ENCODE results near the gene OR51A4. TPM values are rescaled to one million over a fixed set of nuclear protein-coding genes. Genes with fewer than 3 reads are reported as not detected.

OR51A4 gene, protein sequence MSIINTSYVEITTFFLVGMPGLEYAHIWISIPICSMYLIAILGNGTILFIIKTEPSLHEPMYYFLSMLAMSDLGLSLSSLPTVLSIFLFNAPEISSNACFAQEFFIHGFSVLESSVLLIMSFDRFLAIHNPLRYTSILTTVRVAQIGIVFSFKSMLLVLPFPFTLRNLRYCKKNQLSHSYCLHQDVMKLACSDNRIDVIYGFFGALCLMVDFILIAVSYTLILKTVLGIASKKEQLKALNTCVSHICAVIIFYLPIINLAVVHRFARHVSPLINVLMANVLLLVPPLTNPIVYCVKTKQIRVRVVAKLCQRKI
- total RNA-seq, result not detected
- not detected for polyA plus RNA-seq
- long read RNA-seq, donor 1, result 0 reads
- long read RNA-seq, donor 2, result 0 reads
- long read RNA-seq, donor 3, result 0 reads

- intact Hi-C loops (cut with DNase I), result no loop called here
These were observed at the start of gene OR51A4 for GRCh38 chr11:4947505-4947904. Gene OR51A4, minus strand, starts transcription at chr11:4947605. Its CDS starts 505 bp downstream, at chr11:4947100.

DNA sequence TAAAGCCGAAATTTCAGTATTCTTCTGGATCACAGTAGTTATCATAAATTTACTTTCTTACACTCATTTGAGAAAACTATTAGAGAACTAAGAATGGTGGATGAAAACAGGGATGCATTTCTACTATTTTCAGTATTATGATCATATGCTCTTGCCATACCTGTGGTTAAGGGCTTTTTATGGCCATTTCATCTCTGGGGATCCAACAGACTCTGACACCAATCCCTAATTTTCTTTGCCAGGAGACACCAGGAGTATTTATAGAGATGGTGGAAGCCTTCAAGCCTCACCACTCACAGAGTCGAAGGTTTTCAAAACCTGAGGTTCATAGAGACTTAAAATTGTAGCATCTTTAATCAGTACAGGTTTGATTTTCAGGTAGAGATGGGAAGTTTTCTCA is 47.1 kb upstream of the OR51A4 start, which contains the start of gene OR51L1:
TSS of gene OR51L1 (plus strand) at position 301 of the 400 bp plus-strand sequence. CDS start 4,132 bp downstream, outside the sequence.
- ATAC-seq (no peak), DNase-seq (no peak)
- Histone ChIP-seq H3K36me3 (no peaks in the 10 kb centered on the region), H3K27ac (no peak within 1 kb of the TSS), H3K9me3 (no peaks in the 10 kb centered on the region), H3K4me3 (no peak within 1 kb of the TSS), H3K4me1 (no peaks in the 10 kb centered on the region), H3K27me3 (peaks cover 0 to 3% (median 0%) of the 10 kb centered on the region in 7 donors)
- WGBS, 2 donors, result 82 to 88% methylated on average over 2 of the region's 2 CpGs
- intact Hi-C loops (cut with DNase I), result no loop called here
- TF ChIP-seq, protein P1, sequence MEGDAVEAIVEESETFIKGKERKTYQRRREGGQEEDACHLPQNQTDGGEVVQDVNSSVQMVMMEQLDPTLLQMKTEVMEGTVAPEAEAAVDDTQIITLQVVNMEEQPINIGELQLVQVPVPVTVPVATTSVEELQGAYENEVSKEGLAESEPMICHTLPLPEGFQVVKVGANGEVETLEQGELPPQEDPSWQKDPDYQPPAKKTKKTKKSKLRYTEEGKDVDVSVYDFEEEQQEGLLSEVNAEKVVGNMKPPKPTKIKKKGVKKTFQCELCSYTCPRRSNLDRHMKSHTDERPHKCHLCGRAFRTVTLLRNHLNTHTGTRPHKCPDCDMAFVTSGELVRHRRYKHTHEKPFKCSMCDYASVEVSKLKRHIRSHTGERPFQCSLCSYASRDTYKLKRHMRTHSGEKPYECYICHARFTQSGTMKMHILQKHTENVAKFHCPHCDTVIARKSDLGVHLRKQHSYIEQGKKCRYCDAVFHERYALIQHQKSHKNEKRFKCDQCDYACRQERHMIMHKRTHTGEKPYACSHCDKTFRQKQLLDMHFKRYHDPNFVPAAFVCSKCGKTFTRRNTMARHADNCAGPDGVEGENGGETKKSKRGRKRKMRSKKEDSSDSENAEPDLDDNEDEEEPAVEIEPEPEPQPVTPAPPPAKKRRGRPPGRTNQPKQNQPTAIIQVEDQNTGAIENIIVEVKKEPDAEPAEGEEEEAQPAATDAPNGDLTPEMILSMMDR (IDR thresholded peaks at IDR 0.05), result no peak

More at GRCh38 chr11:4947505-4947904, at the start of gene OR51A4:
- Histone ChIP-seq H3K36me3 (no peaks in the 10 kb centered on the region), H3K4me3 (no peak within 1 kb of the TSS), H3K4me1 (no peaks in the 10 kb centered on the region), H3K9me3 (no peaks in the 10 kb centered on the region), H3K27ac (no peak within 1 kb of the TSS), H3K27me3 (no peaks in the 10 kb centered on the region)
- TF ChIP-seq, protein P1 (IDR thresholded peaks at IDR 0.05), result no peak
- ATAC-seq (no peak), DNase-seq (no peak)

- 32 to 50% methylated on average over 1 of the region's 1 CpG for WGBS, 2 donors
- TF ChIP-seq, protein P1 (IDR thresholded peaks at IDR 0.05), result peak in 2 of 9 donors; percentile 20 to 22
These were observed 43.7 kb upstream of the OR51A4 start for GRCh38 chr11:4991060-4991459.

GRCh38 chr11:4983841-4984240 is 36.4 kb upstream of the OR51A4 start:
- no peak for DNase-seq
- no peaks in the 10 kb centered on the region for H3K36me3 ChIP-seq
- H3K9me3 ChIP-seq, result no peaks in the 10 kb centered on the region
- no peak overlapping the region for H3K4me3 ChIP-seq
- no peak for ATAC-seq
- H3K27me3 ChIP-seq, result no peaks in the 10 kb centered on the region
- WGBS, 2 donors, result 66 to 74% methylated on average over 6 of the region's 6 CpGs
- no peak overlapping the region for H3K27ac ChIP-seq
- TF ChIP-seq, protein P1 (IDR thresholded peaks at IDR 0.05), result no peak
- intact Hi-C loops (cut with DNase I), result no loop called here
- no peaks in the 10 kb centered on the region for H3K4me1 ChIP-seq

More at GRCh38 chr11:4991060-4991459, 43.7 kb upstream of the OR51A4 start:
- Histone ChIP-seq H3K27ac (no peak overlapping the region), H3K9me3 (no peaks in the 10 kb centered on the region), H3K4me1 (no peaks in the 10 kb centered on the region), H3K27me3 (peaks cover 0 to 3% (median 0%) of the 10 kb centered on the region in 7 donors), H3K36me3 (no peaks in the 10 kb centered on the region), H3K4me3 (no peak overlapping the region)
- DNase-seq (no peak), ATAC-seq (no peak)
- intact Hi-C loops (cut with DNase I), result no loop called here

All from heart right ventricle (tissue), 16 donors.